Endothelial cell of umbilical vein (primary cell): ENCODE measurements around the gene OR4D1. TPM values are rescaled to one million over a fixed set of nuclear protein-coding genes. Genes with fewer than 3 reads are reported as not detected.

Experiments
- BruUV-seq: library from RNA; stranded (reverse); fragments of 400-500 nt; replicated peaks from 2 replicates; lab custom pipeline; 2021; lab: Mats Ljungman, UMichigan
- CTCF ChIA-PET: fragments of 300-600, 350-600 bp; sonication (Branson Sonifier 250); formaldehyde crosslinking; loops from one replicate; lab custom pipeline; 2021; ENCODE audit warnings: antibody characterized with exemption, inconsistent platforms; lab: Charles Lee
- POLR2A ChIA-PET: fragments of 300-600, 350-600 bp; sonication (Branson Sonifier 250); formaldehyde crosslinking; loops from one replicate; lab custom pipeline; 2021; ENCODE audit warnings: antibody characterized with exemption, inconsistent platforms; lab: Charles Lee
- DNase-seq: peaks from one replicate; pipeline ENCODE4 v3.0.0-alpha.2; 2011; ENCODE audit warnings: low read depth, low spot score
- FAIRE-seq: peaks from 2 replicates; lab custom pipeline; 2011; peaks lifted over from hg19 to GRCh38; lab: Jason Lieb, UNC
- H2AFZ ChIP-seq: 2 replicates; pipeline ENCODE4 v1.6.0; 2012; ENCODE audit warnings: low read depth, low read length, control low read depth, inconsistent platforms
- H3K27ac ChIP-seq: 2 replicates; pipeline ENCODE4 v1.5.1; 2011; ENCODE audit warnings: low read depth, mild to moderate bottlenecking, control low read depth, low read length, moderate library complexity; ENCODE audit not compliant: insufficient read depth
- H3K27me3 ChIP-seq, 2 experiments: 2 replicates each; pipeline versions ENCODE4 v1.6.0 to v1.6.1; 2011; ENCODE audit warnings: low read length in 2 of 2, mixed read lengths in 1 of 2; ENCODE audit not compliant: control insufficient read depth in 2 of 2, insufficient read depth in 2 of 2
- H3K36me3 ChIP-seq, 2 experiments: 2 replicates in 1 of 2; 3 replicates in 1 of 2; pipeline ENCODE4 v1.5.1; 2011; ENCODE audit warnings: low read length in 2 of 2, mild to moderate bottlenecking in 1 of 2, moderate library complexity in 1 of 2; ENCODE audit not compliant: control insufficient read depth in 2 of 2, insufficient read depth in 2 of 2; ENCODE audit errors: extremely low read depth in 1 of 2
- H3K4me1 ChIP-seq: 3 replicates; pipeline ENCODE4 v1.5.1; 2011; ENCODE audit warnings: mild to moderate bottlenecking, low read length; ENCODE audit not compliant: control insufficient read depth, insufficient read depth; ENCODE audit errors: extremely low read depth
- H3K4me2 ChIP-seq: 2 replicates; pipeline ENCODE4 v1.6.1; 2011; ENCODE audit warnings: low read length, control low read depth, mixed read lengths; ENCODE audit not compliant: insufficient read depth
- H3K4me3 ChIP-seq, 3 experiments: fragments of 200-600 bp in 1 of 3; sonication (generic), shearing (Covaris generic) in 1 of 3; replicated peaks in 1 of 3; 2 replicates each; pipeline ENCODE4 v1.5.1; 2011 to 2016; ENCODE audit warnings: control low read depth in 3 of 3, low read length in 3 of 3, mild to moderate bottlenecking in 2 of 3, inconsistent platforms in 1 of 3, low read depth in 1 of 3, moderate library complexity in 1 of 3; ENCODE audit not compliant: insufficient read depth in 1 of 3
- H3K79me2 ChIP-seq: 2 replicates; pipeline ENCODE4 v1.6.0; 2012; ENCODE audit warnings: low read length, inconsistent platforms; ENCODE audit not compliant: control insufficient read depth, insufficient read depth
- H3K9ac ChIP-seq: replicated peaks from 2 replicates; pipeline ENCODE3; 2011; ENCODE audit warnings: low read length, control low read depth; ENCODE audit not compliant: insufficient read depth; ENCODE audit errors: extremely low read depth
- H3K9me1 ChIP-seq: replicated peaks from 3 replicates; pipeline ENCODE4 v1.6.0; 2011; ENCODE audit warnings: mild to moderate bottlenecking, low read length; ENCODE audit not compliant: control insufficient read depth, insufficient read depth; ENCODE audit errors: extremely low read depth
- H3K9me3 ChIP-seq: replicated peaks from 2 replicates; pipeline ENCODE4 v1.5.1; 2012; ENCODE audit warnings: low read length, inconsistent platforms; ENCODE audit not compliant: control insufficient read depth, insufficient read depth
- H4K20me1 ChIP-seq: replicated peaks from 2 replicates; pipeline ENCODE3; 2011; ENCODE audit warnings: mild to moderate bottlenecking, low read length; ENCODE audit not compliant: control insufficient read depth, insufficient read depth; ENCODE audit errors: extremely low read depth
- EZH2 ChIP-seq: IDR thresholded peaks from 2 replicates; pipeline ENCODE4 v1.6.1; 2012; ENCODE audit warnings: borderline replicate concordance, low read depth, mild to moderate bottlenecking, moderate library complexity, low read length, inconsistent platforms; ENCODE audit not compliant: severe bottlenecking
- FOS ChIP-seq: IDR thresholded peaks from 2 replicates; pipeline ENCODE4 v1.6.1; 2011; ENCODE audit warnings: mild to moderate bottlenecking, low read length, moderate library complexity, borderline replicate concordance; ENCODE audit not compliant: insufficient read depth
- GATA2 ChIP-seq: IDR thresholded peaks from 2 replicates; pipeline ENCODE4 v1.7.0; 2011; ENCODE audit warnings: low read depth, mild to moderate bottlenecking, moderate library complexity, mixed read lengths, low read length; ENCODE audit not compliant: insufficient read length, insufficient read depth
- JUN ChIP-seq: IDR thresholded peaks from 2 replicates; pipeline ENCODE4 v1.6.1; 2011; ENCODE audit warnings: borderline replicate concordance, low read depth; ENCODE audit not compliant: insufficient read length, insufficient read depth
- MYC ChIP-seq: IDR thresholded peaks from one replicate; pipeline ENCODE4 v1.6.1; 2011; ENCODE audit warnings: mild to moderate bottlenecking, low read depth, low read length
- POLR2A ChIP-seq: IDR thresholded peaks from 2 replicates; pipeline ENCODE4 v1.6.1; 2012; ENCODE audit warnings: low read depth, mild to moderate bottlenecking, control low read depth, low read length
- POLR2AphosphoS5 ChIP-seq: IDR thresholded peaks from 2 replicates; pipeline ENCODE4 v1.6.1; 2012; ENCODE audit warnings: low read depth, mild to moderate bottlenecking, control low read depth, low read length, moderate library complexity; ENCODE audit not compliant: insufficient read depth
- dilution Hi-C: fragments of 300-500 bp; cut with MboI; formaldehyde crosslinking; loops from one replicate; pipeline ENCODE4 v1.15.0; 2019; ENCODE audit warnings: low sequenced_read_pairs; ENCODE audit not compliant: extremely low pct_ligation_motif_present
- intact Hi-C: fragments of 100-400 bp; cut with micrococcal nuclease; formaldehyde crosslinking; loops from one replicate; pipeline ENCODE4 v1.10.0; 2022
- polyA plus RNA-seq, 4 experiments: library from polyadenylated mRNA; depleted of rRNA in 3 of 4; stranded (reverse) in 3 of 4; unstranded in 1 of 4; fragments of >200 nt; gene quantifications; 2 replicates each; pipeline versions ENCODE4 v1.2.1 to v1.2.3, GENCODE V29; 2011 to 2012; ENCODE audit warnings: missing spikeins in 1 of 4
- total RNA-seq: library from RNA; stranded (reverse); gene quantifications from 2 replicates; pipeline ENCODE4 v1.2.3, GENCODE V29; 2021
- TF ChIP-seq, protein P1 (sequence below), 2 donors: IDR thresholded peaks; 1 replicate in 1 of 2; 2 replicates in 1 of 2; pipeline ENCODE4 v1.5.1; 2011; ENCODE audit warnings: low read length in 2 of 2, mild to moderate bottlenecking in 2 of 2, moderate library complexity in 2 of 2, control low read depth in 1 of 2, inconsistent platforms in 1 of 2, low read depth in 1 of 2; ENCODE audit not compliant: insufficient read depth in 1 of 2; ENCODE audit errors: extremely low read depth in 1 of 2
- TF ChIP-seq, protein P2 (sequence below): IDR thresholded peaks from 2 replicates; pipeline ENCODE4 v1.6.1; 2011; ENCODE audit not compliant: insufficient read depth, insufficient read length

Gene OR4D1
- total and polyA plus RNA-seq, 2 donors (not counting 3 experiments of a cell fraction or from before 2014, with no cell fraction given): not detected

DNA sequence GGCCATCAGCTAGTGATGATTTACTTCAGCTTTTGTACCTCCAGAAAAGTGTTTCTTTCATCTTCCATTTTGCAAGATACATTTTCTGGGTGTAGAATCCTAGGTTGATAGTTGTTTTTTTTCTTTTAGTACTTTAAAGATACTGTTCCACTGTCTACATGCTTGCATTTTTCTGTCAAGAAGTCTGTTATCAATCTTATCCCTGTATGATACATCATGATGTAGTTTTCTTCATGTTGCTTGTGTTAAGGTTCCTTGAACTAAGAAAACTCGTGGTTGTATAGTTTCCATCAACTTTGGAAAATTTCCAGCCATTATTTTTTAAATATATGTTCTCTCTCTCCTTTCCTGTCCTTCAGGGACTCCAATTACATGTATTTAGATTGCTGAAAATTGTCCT is 40.9 kb upstream of the OR4D1 start:
- intact Hi-C loops (no loop called here), dilution Hi-C loops (no loop called here)
- Histone ChIP-seq H3K9ac (no peak overlapping the region), H3K9me3 (no peaks in the 10 kb centered on the region), H3K4me2 (no peak overlapping the region), H4K20me1 (no peaks in the 10 kb centered on the region), H2AFZ (no peak overlapping the region), H3K27ac (no peak overlapping the region), H3K36me3 (no peaks in the 10 kb centered on the region), H3K79me2 (no peaks in the 10 kb centered on the region), H3K9me1 (no peaks in the 10 kb centered on the region), H3K4me3 (no peak overlapping the region), H3K4me1 (no peaks in the 10 kb centered on the region), H3K27me3 (peaks cover 0 to 2% of the 10 kb centered on the region in 2 experiments)
- ChIA-PET POLR2A (no interaction called here), CTCF (no interaction called here)
- TF ChIP-seq, protein P1, sequence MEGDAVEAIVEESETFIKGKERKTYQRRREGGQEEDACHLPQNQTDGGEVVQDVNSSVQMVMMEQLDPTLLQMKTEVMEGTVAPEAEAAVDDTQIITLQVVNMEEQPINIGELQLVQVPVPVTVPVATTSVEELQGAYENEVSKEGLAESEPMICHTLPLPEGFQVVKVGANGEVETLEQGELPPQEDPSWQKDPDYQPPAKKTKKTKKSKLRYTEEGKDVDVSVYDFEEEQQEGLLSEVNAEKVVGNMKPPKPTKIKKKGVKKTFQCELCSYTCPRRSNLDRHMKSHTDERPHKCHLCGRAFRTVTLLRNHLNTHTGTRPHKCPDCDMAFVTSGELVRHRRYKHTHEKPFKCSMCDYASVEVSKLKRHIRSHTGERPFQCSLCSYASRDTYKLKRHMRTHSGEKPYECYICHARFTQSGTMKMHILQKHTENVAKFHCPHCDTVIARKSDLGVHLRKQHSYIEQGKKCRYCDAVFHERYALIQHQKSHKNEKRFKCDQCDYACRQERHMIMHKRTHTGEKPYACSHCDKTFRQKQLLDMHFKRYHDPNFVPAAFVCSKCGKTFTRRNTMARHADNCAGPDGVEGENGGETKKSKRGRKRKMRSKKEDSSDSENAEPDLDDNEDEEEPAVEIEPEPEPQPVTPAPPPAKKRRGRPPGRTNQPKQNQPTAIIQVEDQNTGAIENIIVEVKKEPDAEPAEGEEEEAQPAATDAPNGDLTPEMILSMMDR (IDR thresholded peaks at IDR 0.05; ENCODE audit: extremely low read depth in 1 of 2, insufficient read depth in 1 of 2, low read depth in 1 of 2, low read length in 2 of 2): no peak
- TF ChIP-seq, protein P2, sequence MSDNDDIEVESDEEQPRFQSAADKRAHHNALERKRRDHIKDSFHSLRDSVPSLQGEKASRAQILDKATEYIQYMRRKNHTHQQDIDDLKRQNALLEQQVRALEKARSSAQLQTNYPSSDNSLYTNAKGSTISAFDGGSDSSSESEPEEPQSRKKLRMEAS: no peak
- TF ChIP-seq POLR2A: no peak
- no peak for TF ChIP-seq EZH2
- TF ChIP-seq JUN: no peak
- TF ChIP-seq FOS: no peak
- TF ChIP-seq GATA2: no peak
- TF ChIP-seq POLR2AphosphoS5: no peak
- TF ChIP-seq MYC: no peak
- no peak for DNase-seq
- BruUV-seq: no TSS peak
- no peak for FAIRE-seq
